ENCODE measurements around the gene PUS1.

- TF ChIP-seq, protein P1, sequence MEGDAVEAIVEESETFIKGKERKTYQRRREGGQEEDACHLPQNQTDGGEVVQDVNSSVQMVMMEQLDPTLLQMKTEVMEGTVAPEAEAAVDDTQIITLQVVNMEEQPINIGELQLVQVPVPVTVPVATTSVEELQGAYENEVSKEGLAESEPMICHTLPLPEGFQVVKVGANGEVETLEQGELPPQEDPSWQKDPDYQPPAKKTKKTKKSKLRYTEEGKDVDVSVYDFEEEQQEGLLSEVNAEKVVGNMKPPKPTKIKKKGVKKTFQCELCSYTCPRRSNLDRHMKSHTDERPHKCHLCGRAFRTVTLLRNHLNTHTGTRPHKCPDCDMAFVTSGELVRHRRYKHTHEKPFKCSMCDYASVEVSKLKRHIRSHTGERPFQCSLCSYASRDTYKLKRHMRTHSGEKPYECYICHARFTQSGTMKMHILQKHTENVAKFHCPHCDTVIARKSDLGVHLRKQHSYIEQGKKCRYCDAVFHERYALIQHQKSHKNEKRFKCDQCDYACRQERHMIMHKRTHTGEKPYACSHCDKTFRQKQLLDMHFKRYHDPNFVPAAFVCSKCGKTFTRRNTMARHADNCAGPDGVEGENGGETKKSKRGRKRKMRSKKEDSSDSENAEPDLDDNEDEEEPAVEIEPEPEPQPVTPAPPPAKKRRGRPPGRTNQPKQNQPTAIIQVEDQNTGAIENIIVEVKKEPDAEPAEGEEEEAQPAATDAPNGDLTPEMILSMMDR (IDR thresholded peaks at IDR 0.05; ENCODE audit: low read depth, low read length, poor library complexity, severe bottlenecking), result no peak
- no peak for TF ChIP-seq EZH2phosphoT487 (IDR thresholded peaks at IDR 0.05; ENCODE audit: borderline replicate concordance, low read length)
Observed at GRCh38 chr12:131940141-131940547, 11.1 kb downstream of the PUS1 start.

Data from DOHH2 (cell line).